GF-D8 (cell line): ENCODE data around the gene ATP10D.
"Not testable (repeated sequence)": the region's sequence is repeated elsewhere in the genome, so short reads cannot be mapped to it uniquely, and the experiment has no call there.

Experiments
- DNase-seq: peaks from one replicate; lab custom pipeline; 2025; lab: John Stamatoyannopoulos, UW

ATP10D gene

DNA sequence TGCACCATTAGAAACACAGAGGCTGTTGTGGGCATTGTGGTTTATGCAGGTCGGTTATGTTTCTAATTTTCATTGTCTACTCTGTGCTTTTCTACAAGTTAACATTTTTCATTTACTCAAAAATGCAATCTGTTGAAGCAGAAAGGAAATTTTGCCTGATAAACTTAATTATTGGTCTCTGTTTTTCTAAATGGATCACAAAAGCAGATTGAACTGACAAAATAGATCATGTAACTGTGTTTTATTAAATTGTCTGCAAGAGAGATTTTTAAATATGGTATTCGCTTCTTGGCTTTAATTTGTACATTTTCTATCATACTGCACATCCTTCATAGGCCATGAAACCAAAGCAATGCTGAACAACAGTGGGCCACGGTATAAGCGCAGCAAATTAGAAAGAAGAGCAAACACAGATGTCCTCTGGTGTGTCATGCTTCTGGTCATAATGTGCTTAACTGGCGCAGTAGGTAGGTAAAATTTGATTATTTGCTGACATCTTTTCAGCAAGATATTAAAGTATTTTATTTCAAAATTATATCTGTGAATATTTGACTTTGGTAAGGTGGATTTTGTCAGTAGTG lies 50.6 kb downstream of the ATP10D start:
- DNase-seq, result no peak

DNA sequence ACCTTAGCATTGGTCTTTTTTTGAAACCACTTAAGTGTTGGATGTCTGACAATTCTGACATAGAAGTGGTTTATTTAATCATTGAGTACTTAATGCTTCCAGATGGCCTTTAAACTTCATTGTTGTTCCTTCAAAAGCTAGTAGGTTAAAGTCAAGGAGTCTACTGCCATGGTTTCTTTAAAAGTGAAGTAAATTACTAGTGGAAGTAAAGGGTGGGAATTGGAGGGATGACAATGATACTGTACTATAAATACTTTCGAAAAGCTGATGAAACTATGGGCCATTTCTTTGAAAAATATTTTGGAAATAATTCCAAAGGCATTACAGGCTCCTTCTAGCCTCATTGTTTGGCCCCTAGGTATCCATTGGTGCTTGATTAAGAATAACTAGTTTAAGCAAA lies 51.9 kb downstream of the ATP10D start:
- DNase-seq, result no peak

DNA sequence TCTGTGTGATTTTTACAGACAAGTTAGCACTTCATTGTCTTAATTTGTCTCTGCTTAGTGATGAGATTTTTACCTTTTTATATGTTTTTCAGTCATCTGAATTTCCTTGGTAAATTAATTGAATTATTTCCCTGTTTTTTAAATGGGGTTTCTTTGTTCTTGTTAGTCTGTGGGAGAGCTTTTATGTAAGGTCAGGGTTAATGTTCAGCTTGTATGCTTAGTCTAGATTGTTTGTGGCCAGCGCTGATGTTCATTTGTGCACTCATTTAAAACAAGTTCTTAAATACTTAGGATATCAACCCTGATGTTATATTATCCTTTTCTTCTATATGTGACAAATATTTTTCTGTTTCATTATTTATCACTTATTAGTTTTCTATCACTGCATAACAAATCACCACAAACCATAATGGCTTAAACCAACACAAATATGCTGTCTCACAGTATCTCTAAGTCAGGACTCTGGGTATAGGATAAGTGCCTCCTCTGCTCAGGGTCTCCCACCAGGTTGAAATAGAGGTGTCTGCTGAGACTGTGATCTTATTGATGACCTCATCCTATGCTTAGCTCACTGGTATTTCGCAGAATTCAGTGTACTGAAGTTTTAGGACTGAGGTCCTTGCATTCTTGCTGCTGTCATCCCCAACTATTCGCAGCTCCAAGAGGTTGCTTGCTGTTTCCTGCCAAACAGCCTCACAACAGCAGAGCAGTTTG lies 53.2 kb downstream of the ATP10D start:
- no peak for DNase-seq

DNA sequence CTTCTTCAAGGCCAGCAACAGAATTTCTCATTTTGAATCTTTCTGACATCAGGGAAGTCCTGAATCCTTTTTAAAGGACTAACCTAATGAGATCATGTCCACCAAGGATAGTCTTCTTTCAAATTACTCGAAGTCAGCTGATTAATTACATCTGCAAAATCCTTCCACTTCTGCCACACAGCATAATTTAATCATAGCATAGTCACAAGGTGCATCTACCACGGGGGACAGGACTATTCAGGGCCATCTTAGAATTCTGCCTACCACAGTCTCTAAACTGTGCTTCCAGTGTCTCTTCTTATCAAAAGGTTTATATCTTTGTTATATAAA lies 53.7 kb downstream of the ATP10D start:
- no peak for DNase-seq

DNA sequence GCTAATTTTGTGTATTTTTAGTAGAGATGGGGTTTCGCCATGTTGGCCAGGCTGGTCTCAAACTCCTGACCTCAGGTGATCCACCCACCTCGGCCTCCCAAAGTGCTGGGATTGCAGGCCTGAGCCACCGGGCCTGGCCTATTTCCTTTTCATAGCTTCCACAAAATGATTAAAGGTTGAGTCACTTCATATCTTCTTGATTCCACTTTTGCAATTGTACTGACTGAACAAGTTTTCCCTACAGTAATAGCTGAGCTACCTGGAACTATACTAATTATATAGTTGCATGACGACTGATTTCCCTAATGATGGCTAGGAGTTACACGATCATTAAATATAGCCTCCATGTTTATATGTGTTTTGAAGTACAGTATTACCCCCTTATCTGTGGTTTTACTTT lies 57.6 kb downstream of the ATP10D start:
- not testable (repeated sequence) for DNase-seq

DNA sequence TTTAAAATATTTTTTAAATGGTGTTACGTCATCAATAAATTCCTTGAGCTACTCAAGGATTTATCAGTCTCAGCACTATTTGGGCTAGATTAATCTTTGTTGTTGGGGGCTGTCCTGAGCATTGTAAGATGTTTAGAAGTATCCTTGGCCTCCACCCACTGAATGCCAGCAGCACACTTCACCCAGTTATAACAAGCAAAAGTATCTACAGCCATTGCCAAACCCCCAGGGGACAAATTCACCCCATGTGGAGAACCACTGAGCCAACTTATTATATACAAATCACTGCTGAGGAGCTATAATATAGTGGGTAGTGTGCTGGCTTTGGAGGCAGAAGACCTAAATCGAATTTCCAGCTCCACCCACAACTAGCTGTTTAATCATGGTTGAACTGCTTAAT lies 58.3 kb downstream of the ATP10D start:
- DNase-seq, result no peak

DNA sequence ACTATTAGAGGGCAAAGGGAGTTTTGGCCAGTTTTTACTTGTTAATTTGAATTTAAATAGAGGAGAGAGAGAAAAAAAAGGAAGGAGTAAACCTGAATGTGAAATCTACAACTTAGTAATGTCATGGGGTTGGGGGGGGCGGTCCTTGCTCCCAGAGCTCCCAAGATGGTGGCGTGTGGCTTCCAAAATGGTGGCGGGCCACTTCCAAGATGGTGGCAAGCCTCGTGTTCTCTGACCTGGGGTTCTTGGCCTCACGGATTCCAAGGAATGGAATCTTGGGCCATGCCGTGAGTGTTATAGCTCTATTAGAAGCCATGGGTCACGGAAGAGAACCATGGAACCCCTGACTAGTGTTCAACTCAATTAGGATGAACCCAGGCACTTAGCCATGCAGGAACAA lies 65.3 kb downstream of the ATP10D start:
- DNase-seq, result not testable (repeated sequence)

DNA sequence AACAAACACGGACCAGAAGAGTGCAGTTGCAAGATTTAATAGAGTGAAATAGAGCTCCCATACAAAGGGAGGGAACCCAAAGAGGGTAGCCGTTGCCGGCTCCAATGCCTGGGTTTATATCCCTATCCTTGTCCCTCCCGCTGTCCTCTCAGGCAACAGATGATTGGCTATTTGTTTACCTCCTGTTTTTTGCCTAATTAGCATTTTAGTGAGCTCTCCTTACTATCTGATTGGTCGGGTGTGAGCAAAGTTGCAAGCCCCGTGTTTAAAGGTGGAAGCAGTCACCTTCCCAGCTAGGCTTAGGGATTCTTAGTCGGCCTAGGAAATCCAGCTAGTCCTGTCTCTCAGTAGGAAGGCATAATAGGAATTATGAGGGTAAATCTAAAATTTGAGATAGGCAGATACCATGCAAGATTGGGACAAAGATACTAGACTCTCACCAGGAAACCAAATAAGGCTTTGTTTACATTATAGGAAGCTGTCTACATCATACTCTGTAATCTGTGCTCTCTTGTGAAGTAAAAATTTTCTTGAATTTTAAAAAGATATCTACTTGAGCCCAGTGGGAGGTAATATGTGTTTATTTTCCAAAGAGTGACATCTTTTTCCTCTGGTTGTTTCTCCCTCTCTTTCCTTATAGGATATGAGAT lies 65.9 kb downstream of the ATP10D start:
- no peak for DNase-seq

DNA sequence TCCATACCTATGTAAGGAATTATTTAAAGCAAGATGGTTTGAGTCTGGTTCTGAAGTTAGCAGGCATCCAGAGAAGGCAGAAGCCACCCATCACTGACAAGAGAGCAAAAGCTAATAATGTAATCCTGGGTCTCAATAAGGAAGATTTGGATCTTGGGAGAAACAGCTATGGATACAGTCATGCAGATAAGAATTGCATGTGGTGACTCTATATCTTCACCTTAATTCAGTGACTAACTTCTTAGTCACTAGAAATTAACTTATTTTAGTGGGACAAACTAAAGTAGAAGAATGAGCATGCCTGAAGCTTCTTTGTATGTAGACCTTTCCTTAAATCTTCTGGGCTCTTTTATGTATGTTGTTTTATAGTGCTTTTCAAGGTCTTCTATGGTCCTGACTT lies 66.6 kb downstream of the ATP10D start:
- no peak for DNase-seq

DNA sequence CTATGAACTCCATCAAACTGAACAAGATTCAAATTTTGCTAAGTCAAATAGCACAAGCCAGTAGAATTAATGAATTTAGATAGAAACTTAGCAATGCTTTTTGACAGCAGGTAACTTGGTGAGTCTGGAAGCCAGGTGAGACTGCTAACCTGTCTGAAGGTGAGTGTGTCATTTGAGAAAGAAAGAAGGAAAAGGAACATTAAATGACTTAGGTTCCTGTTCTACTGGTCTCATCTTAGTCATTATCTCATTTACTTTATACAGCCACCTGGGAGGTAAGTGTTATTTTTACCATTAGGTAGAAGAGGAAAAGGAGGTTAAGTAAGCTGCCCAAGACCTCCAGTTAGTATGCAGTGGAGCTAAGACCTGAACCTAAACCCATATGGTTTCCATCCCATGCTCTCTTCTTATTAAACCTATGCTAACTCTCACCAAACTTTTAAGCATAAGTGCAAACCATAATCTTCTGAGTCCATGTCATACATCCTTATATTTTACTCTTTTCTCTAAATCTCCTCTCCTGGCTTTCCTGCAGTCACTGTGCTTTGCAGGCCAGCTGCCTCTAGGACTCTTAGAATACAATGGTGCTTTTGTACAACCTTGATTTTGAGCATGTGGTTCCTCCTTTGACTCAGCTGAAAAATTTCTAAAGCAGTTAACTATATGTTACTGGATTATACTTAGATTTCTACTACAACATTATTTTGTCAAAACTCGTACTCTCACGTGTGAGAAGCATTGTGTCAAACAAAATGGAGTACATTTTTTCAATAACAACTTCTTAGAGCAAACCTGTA lies 68.5 kb downstream of the ATP10D start:
- no peak for DNase-seq

DNA sequence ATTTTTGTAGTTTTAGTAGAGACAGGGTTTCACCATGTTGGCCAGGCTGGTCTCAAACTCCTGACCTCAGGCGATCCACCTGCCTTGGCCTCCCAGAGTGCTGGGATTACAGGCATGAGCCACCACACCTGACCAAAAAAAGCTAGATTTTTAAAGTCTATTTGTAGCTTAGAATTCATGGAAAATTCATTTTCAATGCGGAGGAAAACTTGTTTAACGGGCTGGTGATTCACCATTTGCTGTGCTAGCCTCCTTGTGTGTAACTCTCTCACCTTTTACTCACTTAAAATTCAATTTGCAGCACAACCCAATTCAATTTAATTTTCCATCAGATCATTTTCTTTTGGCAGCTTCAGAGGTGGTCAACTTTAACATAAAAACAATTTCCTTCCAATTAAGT lies 70.8 kb downstream of the ATP10D start:
- DNase-seq, result not testable (repeated sequence)

DNA sequence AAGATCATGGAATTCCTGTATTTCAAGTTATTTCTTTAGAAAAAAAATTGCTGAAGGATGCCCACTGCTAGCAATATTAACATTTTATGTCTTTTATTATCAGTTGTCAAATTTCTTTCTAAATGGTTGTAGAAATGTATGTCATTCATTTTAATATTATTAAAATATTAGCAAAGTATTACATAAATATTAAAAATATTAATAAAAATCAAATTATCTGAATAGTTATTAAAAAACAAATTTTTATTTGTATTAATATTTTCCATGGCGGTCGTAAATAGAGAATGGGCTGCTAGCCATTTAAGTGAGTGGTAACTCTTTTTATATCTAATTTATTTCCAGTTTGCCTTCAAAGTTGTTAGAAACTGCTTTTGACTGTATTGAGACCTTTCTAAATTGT lies 72.2 kb downstream of the ATP10D start:
- no peak for DNase-seq

DNA sequence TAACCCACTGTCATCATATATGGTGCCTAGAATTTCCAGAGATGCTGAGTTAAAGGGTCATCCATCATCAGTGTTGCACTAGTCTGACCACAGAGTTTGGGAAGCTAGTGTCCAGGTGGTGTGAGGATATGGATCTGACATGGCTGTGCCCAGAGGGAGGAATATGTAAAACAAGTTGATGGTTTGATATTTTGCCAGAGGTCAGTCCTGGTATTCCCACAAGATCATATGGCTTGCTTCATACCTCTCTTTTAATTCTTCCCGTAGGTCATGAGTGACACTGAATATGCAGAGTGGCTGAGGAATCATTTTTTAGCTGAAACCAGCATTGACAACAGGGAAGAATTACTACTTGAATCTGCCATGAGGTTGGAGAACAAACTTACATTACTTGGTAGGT lies 75.6 kb downstream of the ATP10D start:
- DNase-seq, result no peak

DNA sequence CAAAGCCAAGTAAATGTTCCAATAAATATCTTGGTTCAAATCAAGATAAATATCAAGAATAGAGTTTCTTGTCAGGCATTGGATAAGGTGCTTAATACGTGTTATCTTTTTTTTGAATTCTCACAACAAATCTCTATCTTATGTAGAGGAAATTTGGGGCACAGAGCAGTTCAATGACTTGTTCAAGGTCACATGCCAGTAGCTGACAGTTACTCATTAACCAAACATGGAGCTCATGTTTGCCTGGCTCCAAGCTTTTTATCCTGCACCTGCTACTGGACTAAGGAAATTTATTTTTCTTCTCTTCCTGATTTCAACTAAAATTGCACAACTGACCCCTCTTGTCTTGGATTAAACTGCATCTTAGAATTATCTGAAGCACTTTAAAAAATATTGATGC lies 76.3 kb downstream of the ATP10D start:
- DNase-seq, result no peak

DNA sequence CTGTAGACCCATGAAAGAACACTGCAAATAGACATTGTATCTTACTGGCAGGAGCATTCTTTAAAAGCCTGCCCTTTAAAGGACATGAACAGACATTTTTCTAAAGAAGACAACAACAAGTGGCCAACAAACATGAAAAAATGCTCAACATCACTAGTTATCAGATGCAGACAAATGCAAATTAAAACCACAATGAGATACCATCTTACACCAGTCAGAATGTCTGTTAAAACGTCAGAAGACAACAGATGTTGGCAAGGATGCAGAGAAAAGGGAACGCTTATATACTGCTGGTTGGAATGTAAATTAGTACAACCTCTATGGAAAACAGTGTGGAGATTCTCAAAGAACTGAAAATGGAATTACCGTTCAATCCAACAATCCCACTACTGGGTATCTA lies 77.2 kb downstream of the ATP10D start:
- no peak for DNase-seq

DNA sequence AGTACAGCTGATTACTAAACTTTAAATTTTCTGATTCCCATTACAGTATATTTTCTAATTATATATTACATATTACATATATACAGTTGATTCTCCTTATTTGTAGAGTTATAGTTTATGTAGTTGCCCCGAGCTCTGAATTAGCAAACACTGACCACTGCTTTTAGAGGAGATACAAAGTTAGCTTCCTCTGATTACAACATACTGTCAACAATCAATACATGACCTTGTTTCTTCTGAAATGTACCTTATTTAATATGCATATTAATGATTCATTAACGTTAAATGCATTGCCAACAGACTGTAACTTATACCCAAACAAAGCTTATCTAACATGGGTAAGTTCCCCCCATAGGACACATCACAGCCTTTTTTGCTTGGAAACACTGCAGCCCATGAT lies 81.5 kb downstream of the ATP10D start:
- DNase-seq, result no peak

DNA sequence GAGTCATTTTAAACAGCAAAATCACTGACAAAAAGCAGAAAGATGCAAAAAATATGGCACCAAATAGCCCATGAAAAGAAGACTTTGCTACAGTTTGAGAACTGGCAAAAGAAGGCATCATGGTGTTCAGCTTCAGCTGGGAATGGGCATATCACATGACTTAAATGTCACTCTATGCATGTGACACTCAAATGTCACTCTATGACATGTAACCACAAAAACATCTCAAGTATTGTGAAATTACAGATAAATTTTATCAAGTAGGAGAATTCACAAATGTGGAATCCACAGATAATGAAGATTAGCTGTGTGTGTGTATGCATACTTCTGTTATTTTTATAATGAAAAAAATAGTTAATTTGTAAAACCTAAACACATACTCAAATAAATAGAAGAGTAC lies 81.9 kb downstream of the ATP10D start:
- DNase-seq, result no peak

DNA sequence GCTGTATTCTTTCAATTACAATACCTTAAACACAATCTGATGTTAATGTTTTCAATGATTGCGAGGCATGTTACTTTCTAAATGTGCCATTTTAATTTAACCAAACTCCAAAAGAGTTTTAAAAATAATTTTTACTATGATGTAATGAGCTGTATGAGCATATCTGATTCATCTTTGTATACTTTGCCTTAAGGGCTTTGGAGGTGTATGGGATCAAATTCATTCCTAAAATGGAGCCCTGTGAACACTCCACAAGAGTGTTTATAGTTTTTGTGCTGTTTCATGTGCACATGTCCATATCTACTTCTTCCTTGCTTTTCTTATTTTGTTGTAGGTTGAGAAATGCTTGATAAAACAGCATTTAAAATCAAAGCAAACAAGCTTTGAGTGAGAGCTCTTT lies 82.4 kb downstream of the ATP10D start:
- no peak for DNase-seq

DNA sequence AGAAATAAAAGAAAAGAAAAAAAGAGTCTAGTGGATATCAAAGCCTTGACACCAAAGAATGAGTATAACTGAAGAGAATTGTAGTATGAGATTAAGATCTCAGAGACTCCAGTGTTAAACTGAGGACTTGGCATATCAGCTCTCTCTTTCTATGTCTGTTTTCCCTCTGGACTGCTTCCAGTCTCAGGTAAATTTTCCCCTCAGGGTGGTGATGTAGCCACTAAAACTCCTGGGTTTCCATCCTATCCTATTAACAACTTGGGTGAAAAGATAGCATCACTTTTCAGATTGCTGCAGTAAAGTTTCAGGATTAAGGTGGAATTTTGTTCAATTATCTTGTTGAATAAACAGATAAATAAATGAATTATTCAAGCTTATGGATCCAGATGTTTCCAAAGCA lies 85.7 kb downstream of the ATP10D start:
- no peak for DNase-seq

DNA sequence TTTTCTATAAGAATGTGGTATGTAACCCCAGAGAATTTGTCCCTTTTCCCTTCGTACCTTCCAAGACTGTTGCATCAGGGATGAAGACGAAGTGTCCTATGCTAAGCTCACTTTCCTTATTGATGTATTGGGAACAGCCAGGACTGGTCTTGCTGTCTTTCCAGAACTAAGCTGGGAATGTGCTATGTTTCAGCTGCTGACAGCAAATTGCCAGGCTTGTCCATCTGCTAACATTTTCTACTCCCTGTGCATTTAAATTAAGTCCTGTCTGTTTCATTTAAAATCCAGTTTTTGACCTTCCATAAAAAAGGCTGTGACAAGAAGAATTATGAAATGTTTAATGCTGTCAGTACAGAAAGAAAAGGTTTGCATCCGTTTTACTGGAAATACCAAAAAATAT lies 87.9 kb downstream of the ATP10D start:
- DNase-seq, result no peak

DNA sequence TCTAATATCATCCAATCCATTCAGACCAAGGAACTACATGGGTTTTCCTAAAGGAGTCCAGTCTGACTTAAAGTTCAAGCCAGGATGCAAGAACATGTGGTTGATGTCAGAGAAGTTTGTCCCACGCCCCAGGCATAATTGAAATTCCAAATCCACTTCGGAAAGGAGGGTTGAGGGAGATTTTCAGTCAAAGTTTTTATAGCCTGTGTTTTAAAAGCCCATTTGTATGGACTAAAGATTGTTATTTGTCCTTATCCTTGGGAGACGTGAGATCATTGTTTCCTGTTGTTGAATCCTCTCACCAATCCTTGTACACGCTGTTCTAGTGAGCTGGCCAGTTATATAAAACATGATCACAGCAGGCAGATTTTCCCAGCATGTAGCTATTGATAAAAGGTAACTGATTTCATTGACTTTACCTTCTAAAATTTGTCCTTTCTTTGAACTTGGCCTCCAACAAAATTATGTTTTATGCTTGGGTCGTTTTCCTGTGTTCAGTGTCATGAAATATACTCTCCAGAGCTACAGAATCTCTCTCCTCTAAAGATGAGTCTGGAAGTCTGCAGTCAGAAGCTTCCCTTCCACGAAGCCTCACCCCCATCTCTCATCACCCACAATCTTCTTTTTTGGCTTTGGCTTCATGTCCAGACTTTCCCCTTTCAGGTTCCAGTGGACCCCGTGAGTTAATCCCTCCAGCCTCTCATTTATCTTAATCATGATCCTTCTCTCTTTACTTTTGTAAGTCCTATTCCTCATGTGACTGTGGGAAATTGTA lies 92.9 kb downstream of the ATP10D start:
- no peak for DNase-seq

DNA sequence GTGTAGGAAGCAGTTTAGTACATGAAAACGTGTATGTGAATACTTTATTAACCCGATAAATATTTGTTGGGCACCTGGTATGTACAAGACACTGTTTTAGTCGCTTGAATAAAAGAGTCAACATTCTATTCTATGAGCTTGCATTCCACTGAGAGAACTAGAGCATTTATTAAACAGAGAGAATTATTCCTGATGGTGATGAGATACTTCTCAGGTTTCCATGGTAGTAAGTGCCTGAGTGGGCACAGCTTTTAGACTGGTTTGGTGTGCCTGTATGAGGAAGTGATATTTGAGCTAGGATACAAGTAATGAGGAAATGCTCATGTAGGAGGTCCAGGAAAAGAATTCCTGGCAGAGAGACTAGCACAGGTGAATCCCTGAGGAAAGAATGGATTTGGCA lies 94.2 kb downstream of the ATP10D start:
- DNase-seq, result no peak
